ENCODE results near the gene PLA2G4E. TPM values are rescaled to one million over a fixed set of nuclear protein-coding genes. Genes with fewer than 3 reads are reported as not detected.

Gene PLA2G4E
- total and polyA plus RNA-seq, 2 of the 13 experiments (the other 11 are each of a cell fraction or from before 2014, with no cell fraction given), result not detected

- intact Hi-C loops (cut with micrococcal nuclease; ENCODE audit: unreplicated experiment), result no loop called here
- Histone ChIP-seq H3K27me3 (ENCODE audit: control insufficient read depth in 1 of 2, insufficient read depth in 2 of 2, low read length in 2 of 2) (peaks cover 0 to 8% of the 10 kb centered on the region in 2 experiments; a peak in 1 of 5 replicates), H3K4me3 (replicated peaks in 1 of 3; ENCODE audit: insufficient read depth in 1 of 3, low read depth in 2 of 3, low read length in 3 of 3) (no peak overlapping the region), H3K27ac (ENCODE audit: extremely low read length, insufficient read depth, low read length) (no peak overlapping the region), H3K4me2 (ENCODE audit: low read depth, low read length) (no peak overlapping the region), H2AFZ (ENCODE audit: low read length) (no peak overlapping the region), H3K4me1 (ENCODE audit: insufficient read depth, low read length) (peaks cover 36% of the 10 kb centered on the region), H3K36me3 (replicated peaks in 1 of 2; ENCODE audit: control insufficient read depth in 1 of 2, insufficient read depth in 2 of 2, low read length in 2 of 2) (no peaks in the 10 kb centered on the region), H3K79me2 (ENCODE audit: insufficient read depth, low read length) (no peaks in the 10 kb centered on the region), H3K9me3 (ENCODE audit: low read length) (0 out of 2 replicates have a peak, but pooled peaks cover 4% of the 10 kb centered on the region), H3K9ac (ENCODE audit: insufficient read depth, low read depth, low read length) (no peak overlapping the region), H4K20me1 (ENCODE audit: insufficient read depth, low read length) (no peaks in the 10 kb centered on the region)
- ATAC-seq (no peak), DNase-seq (ENCODE audit: low spot score) (no peak), FAIRE-seq (no peak)
- BruUV-seq (replicated peaks), result no TSS peak
- in situ Hi-C loops (cut with HindIII; ENCODE audit: extremely low pct_ligation_motif_present, low pct_unique_long_range_greater_than_20kb), result no loop called here
- CTCF ChIA-PET (ENCODE audit: low intra/inter-chr PET ratio, low total read pairs), result no interaction called here
- POLR2A ChIA-PET, result no interaction called here
- WGBS (ENCODE audit: low lambda C conversion rate), result 49% methylated on average over 8 of the region's 9 CpGs
- no peak for TF ChIP-seq ZNF747 (CRISPR knock-in tag; IDR thresholded peaks at IDR 0.05; ENCODE audit: borderline replicate concordance)
- no peak for TF ChIP-seq ZNF337 (CRISPR knock-in tag; IDR thresholded peaks at IDR 0.05; ENCODE audit: borderline replicate concordance, low read depth)
- TF ChIP-seq KDM1A (CRISPR knock-in tag; IDR thresholded peaks at IDR 0.05), result no peak
- no peak for TF ChIP-seq ZBTB10 (CRISPR knock-in tag; IDR thresholded peaks at IDR 0.05; ENCODE audit: borderline replicate concordance)
- TF ChIP-seq ZNF414 (CRISPR knock-in tag; IDR thresholded peaks at IDR 0.05), result no peak
- TF ChIP-seq ZNF3 (CRISPR knock-in tag; IDR thresholded peaks at IDR 0.05), result no peak
- TF ChIP-seq ZBTB39 (CRISPR knock-in tag; IDR thresholded peaks at IDR 0.05), result no peak
- no peak for TF ChIP-seq ZNF276 (CRISPR knock-in tag; IDR thresholded peaks at IDR 0.05; ENCODE audit: low read depth)
- TF ChIP-seq SMAD9 (CRISPR knock-in tag; IDR thresholded peaks at IDR 0.05), result no peak
- no peak for TF ChIP-seq TFDP1 (CRISPR knock-in tag; IDR thresholded peaks at IDR 0.05; ENCODE audit: borderline replicate concordance)
- no peak for TF ChIP-seq ZEB1 (IDR thresholded peaks at IDR 0.05; ENCODE audit: insufficient replicate concordance, low read depth)
- no peak for TF ChIP-seq ZNF24 (IDR thresholded peaks at IDR 0.05)
- no peak for TF ChIP-seq ATAD3A (CRISPR knock-in tag; IDR thresholded peaks at IDR 0.05)
- TF ChIP-seq GABPB1 (CRISPR knock-in tag; IDR thresholded peaks at IDR 0.05), result no peak
Measured at GRCh38 chr15:42032376-42033213, 11.8 kb upstream of the PLA2G4E start.

Data from HepG2 (cell line).